HG03469 (cell line): ENCODE results near the gene STPG2.

Experiments used
- ATAC-seq: cut with Tn5 transposase; IDR thresholded peaks from one replicate; pipeline ENCODE4 v1.9.1; 2021; ENCODE audit warnings: mild to moderate bottlenecking, moderate library complexity, moderate number of reproducible peaks; ENCODE audit not compliant: unreplicated experiment

STPG2 gene

GRCh38 chr4:98094118-98094517, 49.2 kb downstream of the STPG2 start:
- no peak for ATAC-seq

GRCh38 chr4:98093662-98094061, 49.6 kb downstream of the STPG2 start:
- ATAC-seq = no peak

- ATAC-seq = no peak
Observed at GRCh38 chr4:98092833-98093439, 50.3 kb downstream of the STPG2 start.

- ATAC-seq = no peak
Observed at GRCh38 chr4:98081936-98082335, 61.3 kb downstream of the STPG2 start.

- ATAC-seq = no peak
Observed at GRCh38 chr4:98068495-98068894, 74.8 kb downstream of the STPG2 start.

GRCh38 chr4:98055800-98056501, 87.3 kb downstream of the STPG2 start:
- ATAC-seq = no peak

- no peak for ATAC-seq
Observed at GRCh38 chr4:98046665-98047064, 96.6 kb downstream of the STPG2 start.

- no peak for ATAC-seq
Observed at GRCh38 chr4:98030059-98030458, 113.2 kb downstream of the STPG2 start.

- no peak for ATAC-seq
Observed at GRCh38 chr4:98027827-98028226, 115.4 kb downstream of the STPG2 start.

GRCh38 chr4:98026362-98026761, 116.9 kb downstream of the STPG2 start:
- no peak for ATAC-seq

- ATAC-seq = no peak
Observed at GRCh38 chr4:98006814-98007412, 136.4 kb downstream of the STPG2 start.

- ATAC-seq = no peak
Observed at GRCh38 chr4:98006060-98006459, 137.2 kb downstream of the STPG2 start.

GRCh38 chr4:98000940-98001339, 142.3 kb downstream of the STPG2 start:
- no peak for ATAC-seq

- ATAC-seq = no peak
Observed at GRCh38 chr4:97998203-97998602, 145.1 kb downstream of the STPG2 start.

- no peak for ATAC-seq
Observed at GRCh38 chr4:97994765-97995465, 148.4 kb downstream of the STPG2 start.

GRCh38 chr4:97990409-97990808, 152.9 kb downstream of the STPG2 start:
- ATAC-seq = no peak

- ATAC-seq = no peak
Observed at GRCh38 chr4:97987019-97987648, 156.1 kb downstream of the STPG2 start.

- no peak for ATAC-seq
Observed at GRCh38 chr4:97984545-97985131, 158.6 kb downstream of the STPG2 start.

- no peak for ATAC-seq
Observed at GRCh38 chr4:97978791-97979488, 164.3 kb downstream of the STPG2 start.
